ENCODE results near the gene NOSIP. TPM values are rescaled to one million over a fixed set of nuclear protein-coding genes. Genes with fewer than 3 reads are reported as not detected.

The NOSIP gene
- total and polyA plus RNA-seq, 5 experiments from 2014 or later = 162 to 854 (median 662) TPM

- DNase-seq (no peak), ATAC-seq (no peak)
- POLR2A ChIA-PET = interaction anchor here (1.0 to 2.0 kb wide), 2 partner anchors 12 to 18 kb away, joined by 5 to 8 read pairs; partner anchors contain the start of gene RCN3
- Mint-ChIP-seq H3K36me3 (peaks cover 0 to 8% (median 1%) of the 10 kb centered on the region in 3 donors), H3K9me3 (no peaks in the 10 kb centered on the region), H3K27ac (peak overlapping the region in 4 of 10 donors; percentile 2 to 74 (median 57)), H3K4me3 (peak overlapping the region in 9 of 10 donors; percentile 1 to 93 (median 56)), H3K4me1 (peaks cover 17 to 47% (median 41%) of the 10 kb centered on the region in 4 donors), H3K27me3 (no peaks in the 10 kb centered on the region)
Measured at GRCh38 chr19:49515767-49516166, 64.6 kb downstream of the NOSIP start.

GRCh38 chr19:49514151-49514550 is 66.2 kb downstream of the NOSIP start:
- DNase-seq = no peak
- POLR2A ChIA-PET = interaction anchor here (0.6 to 2.2 kb wide), 11 partner anchors 13 to 181 kb away, joined by 3 to 9 read pairs (median 5); partner anchors contain the start of gene RCN3

GRCh38 chr19:49513746-49514118 is 66.6 kb downstream of the NOSIP start:
- peaks cover 17 to 44% (median 41%) of the 10 kb centered on the region in 4 donors for H3K4me1 Mint-ChIP-seq
- DNase-seq (no peak), ATAC-seq (peak; percentile 29 to 41)
- H3K27ac Mint-ChIP-seq = peak overlapping the region in 9 of 10 donors; percentile 75 to 96 (median 90)
- peaks cover 0 to 2% (median 0%) of the 10 kb centered on the region in 3 donors for H3K36me3 Mint-ChIP-seq
- POLR2A ChIA-PET = interaction anchor here (0.6 to 2.5 kb wide), 14 partner anchors 14 to 1935 kb away, joined by 3 to 10 read pairs (median 5); partner anchors contain the start of genes RCN3 and RPS11
- no peaks in the 10 kb centered on the region for H3K9me3 Mint-ChIP-seq
- peak overlapping the region; percentile 79 to 95 (median 90) for H3K4me3 Mint-ChIP-seq
- no peaks in the 10 kb centered on the region for H3K27me3 Mint-ChIP-seq

More at GRCh38 chr19:49514151-49514550, 66.2 kb downstream of the NOSIP start:
- Mint-ChIP-seq H3K9me3 (no peaks in the 10 kb centered on the region), H3K4me3 (peak overlapping the region; percentile 79 to 95 (median 90)), H3K36me3 (peaks cover 0 to 4% (median 0%) of the 10 kb centered on the region in 3 donors), H3K27me3 (no peaks in the 10 kb centered on the region), H3K4me1 (peaks cover 17 to 44% (median 41%) of the 10 kb centered on the region in 4 donors), H3K27ac (peak overlapping the region in 2 of 10 donors; percentile 87 to 96)
- ATAC-seq = no peak

- DNase-seq (peak in 1 of 10 donors; percentile 27), ATAC-seq (peak; percentile 73 to 81)
- H3K36me3 Mint-ChIP-seq = no peaks in the 10 kb centered on the region
- peak overlapping the region; percentile 79 to 95 (median 90) for H3K4me3 Mint-ChIP-seq
- POLR2A ChIA-PET = interaction anchor here (0.5 to 2.5 kb wide), 14 partner anchors 14 to 1934 kb away, joined by 3 to 10 read pairs (median 5); partner anchors contain the start of genes RCN3 and RPS11
- H3K27ac Mint-ChIP-seq = peak overlapping the region in 9 of 10 donors; percentile 77 to 96 (median 90)
- peaks cover 17 to 44% (median 41%) of the 10 kb centered on the region in 4 donors for H3K4me1 Mint-ChIP-seq
- no peaks in the 10 kb centered on the region for H3K9me3 Mint-ChIP-seq
- H3K27me3 Mint-ChIP-seq = no peaks in the 10 kb centered on the region
Measured at GRCh38 chr19:49512970-49513745, 67.2 kb downstream of the NOSIP start.

DNA sequence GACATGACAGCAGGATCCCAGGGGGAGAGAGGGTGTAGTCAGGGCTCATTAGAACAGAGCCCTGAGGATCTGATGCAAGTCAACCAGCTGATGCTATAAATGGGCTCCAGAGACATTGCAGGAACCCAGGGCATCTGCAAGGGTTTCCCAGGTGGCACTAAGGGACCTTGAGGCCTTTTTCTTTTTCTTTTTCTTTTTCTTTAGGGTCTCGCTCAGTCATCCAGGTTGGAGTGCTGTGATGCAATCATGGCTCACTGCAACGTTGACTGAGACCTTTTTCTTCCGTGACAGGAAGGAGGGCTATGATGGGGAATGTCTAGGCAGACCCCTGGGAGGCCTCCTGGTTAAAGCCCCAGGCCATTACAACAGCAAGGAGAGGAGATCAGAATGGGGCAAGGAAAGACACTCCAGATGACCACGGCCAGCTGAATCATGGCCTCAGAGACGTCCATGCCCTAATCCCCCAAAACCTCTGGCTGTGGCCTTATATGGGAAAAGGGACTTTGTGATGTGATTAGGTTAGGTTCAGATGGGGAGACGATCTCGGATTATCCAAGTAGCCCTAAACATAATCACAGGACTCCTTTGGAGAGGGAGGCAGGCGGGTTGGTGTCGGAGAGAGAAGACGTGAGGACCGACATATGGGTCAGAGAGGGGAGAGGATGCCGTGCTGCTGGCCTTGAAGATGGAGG is 72.4 kb downstream of the NOSIP start:
- H3K36me3 Mint-ChIP-seq = no peaks in the 10 kb centered on the region
- no peaks in the 10 kb centered on the region for H3K9me3 Mint-ChIP-seq
- H3K4me3 Mint-ChIP-seq = peak overlapping the region in 1 of 10 donors; percentile 69
- no peak for ATAC-seq
- POLR2A ChIA-PET = interaction anchor here (0.8 to 1.0 kb wide), 2 partner anchors 9 to 165 kb away, joined by 4 read pairs; no protein-coding TSS in a partner anchor
- no peaks in the 10 kb centered on the region for H3K27me3 Mint-ChIP-seq
- peak overlapping the region in 5 of 10 donors; percentile 11 to 77 (median 66) for H3K27ac Mint-ChIP-seq
- no peak for DNase-seq
- H3K4me1 Mint-ChIP-seq = peaks cover 16 to 34% (median 30%) of the 10 kb centered on the region in 4 donors

DNA sequence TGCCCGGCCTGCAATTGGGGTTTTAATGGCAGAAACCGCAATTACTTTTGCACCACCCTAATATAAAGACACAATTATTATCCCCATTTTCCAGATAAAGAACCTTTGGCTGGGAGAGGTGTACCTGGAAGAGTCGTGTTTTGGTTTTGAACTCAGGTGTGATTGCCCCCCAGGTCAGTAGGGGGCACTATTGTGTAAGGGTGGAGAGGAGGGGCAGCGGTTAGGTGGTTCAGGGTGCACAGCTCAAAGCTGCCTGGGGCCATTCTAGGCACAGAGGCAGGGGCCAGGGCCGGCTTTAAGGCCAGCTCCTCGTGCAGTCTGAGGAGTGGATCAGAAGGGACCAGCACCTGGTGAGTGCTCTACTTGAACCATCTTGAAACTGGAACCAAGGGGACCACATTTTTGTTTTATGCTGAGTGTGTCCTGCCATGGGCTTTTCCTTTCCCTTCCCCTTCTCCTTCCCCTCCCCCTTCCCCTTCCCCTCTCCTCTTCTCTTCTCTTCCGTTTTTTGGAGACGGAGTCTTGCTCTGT is 73.7 kb downstream of the NOSIP start:
- Mint-ChIP-seq H3K9me3 (no peaks in the 10 kb centered on the region), H3K4me1 (peaks cover 10 to 38% (median 33%) of the 10 kb centered on the region in 4 donors), H3K27me3 (no peaks in the 10 kb centered on the region), H3K36me3 (no peaks in the 10 kb centered on the region), H3K27ac (peak overlapping the region in 6 of 10 donors; percentile 20 to 79 (median 34)), H3K4me3 (peak overlapping the region in 2 of 10 donors; percentile 1 to 15)
- POLR2A ChIA-PET = interaction anchor here (0.6 to 1.1 kb wide), 3 partner anchors 14 to 165 kb away, joined by 3 to 6 read pairs (median 3); no protein-coding TSS in a partner anchor
- DNase-seq (peak; percentile 56 to 88 (median 78)), ATAC-seq (peak; percentile 81 to 83)

Other genes with a start within 250 kb of the NOSIP start
- gene CD37, start 245.2 kb downstream of the NOSIP start, total RNA-seq = 100 to 1,000 TPM; 328 to 337 TPM
- 100 to 1,000 TPM; 148 to 192 (median 177) TPM for gene CD37, start 245.2 kb downstream of the NOSIP start, polyA plus RNA-seq
- under 1 TPM; 0.21 to 0.49 TPM for gene TEAD2, start 218.1 kb downstream of the NOSIP start, total RNA-seq
- gene TEAD2, start 218.1 kb downstream of the NOSIP start, polyA plus RNA-seq = under 1 TPM in 1 of 3 donors, not detected in 2; 0.07 TPM
- gene DKKL1, start 216.7 kb downstream of the NOSIP start, total RNA-seq = not detected
- gene DKKL1, start 216.7 kb downstream of the NOSIP start, polyA plus RNA-seq = not detected
- gene KASH5, start 192.3 kb downstream of the NOSIP start, total RNA-seq = under 1 TPM in 1 of 2 experiments, not detected in 1; 0.36 TPM
- gene KASH5, start 192.3 kb downstream of the NOSIP start, polyA plus RNA-seq = under 1 TPM in 1 of 3 donors, not detected in 2; 0.22 TPM
- gene PTH2, start 157.1 kb downstream of the NOSIP start, total RNA-seq = not detected
- not detected for gene PTH2, start 157.1 kb downstream of the NOSIP start, polyA plus RNA-seq
- not detected for gene GFY, start 155.2 kb downstream of the NOSIP start, total RNA-seq
- gene GFY, start 155.2 kb downstream of the NOSIP start, polyA plus RNA-seq = not detected
- gene SLC17A7, start 139.0 kb downstream of the NOSIP start, total RNA-seq = under 1 TPM; 0.27 to 0.73 TPM
- gene SLC17A7, start 139.0 kb downstream of the NOSIP start, polyA plus RNA-seq = not detected
- 100 to 1,000 TPM; 157 to 179 TPM for gene PIH1D1, start 128.7 kb downstream of the NOSIP start, total RNA-seq
- gene PIH1D1, start 128.7 kb downstream of the NOSIP start, polyA plus RNA-seq = 10 to 100 TPM; 85.3 to 88.9 (median 86.7) TPM
- 10 to 100 TPM; 44.3 to 44.4 TPM for gene ALDH16A1, start 127.3 kb downstream of the NOSIP start, total RNA-seq
- 10 to 100 TPM; 28.3 to 38.0 (median 30.1) TPM for gene ALDH16A1, start 127.3 kb downstream of the NOSIP start, polyA plus RNA-seq
- gene FLT3LG, start 106.3 kb downstream of the NOSIP start, total RNA-seq = 100 to 1,000 TPM; 106 to 112 TPM
- 100 to 1,000 TPM; 108 to 205 (median 166) TPM for gene FLT3LG, start 106.3 kb downstream of the NOSIP start, polyA plus RNA-seq
- 1,000 to 10,000 TPM; 5,160 to 5,167 TPM for gene RPL13A, start 92.9 kb downstream of the NOSIP start, total RNA-seq
- 1,000 to 10,000 TPM; 3,162 to 3,664 (median 3,630) TPM for gene RPL13A, start 92.9 kb downstream of the NOSIP start, polyA plus RNA-seq
- gene RPS11, start 84.1 kb downstream of the NOSIP start, total RNA-seq = 1,000 to 10,000 TPM; 3,084 to 3,152 TPM
- 1,000 to 10,000 TPM; 2,379 to 2,818 (median 2,600) TPM for gene RPS11, start 84.1 kb downstream of the NOSIP start, polyA plus RNA-seq
- 10 to 100 TPM; 24.3 to 26.0 TPM for gene FCGRT, start 67.9 kb downstream of the NOSIP start, total RNA-seq
- gene FCGRT, start 67.9 kb downstream of the NOSIP start, polyA plus RNA-seq = 10 to 100 TPM; 50.3 to 62.9 (median 61.5) TPM
- gene RCN3, start 52.6 kb downstream of the NOSIP start, total RNA-seq = 1 to 10 TPM; 1.6 to 3.6 TPM
- gene RCN3, start 52.6 kb downstream of the NOSIP start, polyA plus RNA-seq = 1 to 10 TPM; 1.5 to 4.5 (median 2.8) TPM
- 1 to 10 TPM; 1.9 to 2.4 TPM for gene PRRG2, start 760 bp upstream of the NOSIP start, total RNA-seq
- under 1 TPM; 0.28 to 0.34 (median 0.32) TPM for gene PRRG2, start 760 bp upstream of the NOSIP start, polyA plus RNA-seq
- 10 to 100 TPM; 61.6 to 62.1 TPM for gene PRR12, start 10.6 kb upstream of the NOSIP start, total RNA-seq
- gene PRR12, start 10.6 kb upstream of the NOSIP start, polyA plus RNA-seq = under 1 TPM; 0.24 to 0.69 (median 0.37) TPM
- 10 to 100 TPM; 10.4 to 12.7 TPM for gene RRAS, start 59.6 kb upstream of the NOSIP start, total RNA-seq
- 10 to 100 TPM; 21.8 to 30.2 (median 28.4) TPM for gene RRAS, start 59.6 kb upstream of the NOSIP start, polyA plus RNA-seq
- gene SCAF1, start 61.7 kb upstream of the NOSIP start, total RNA-seq = 10 to 100 TPM; 51.0 to 62.3 TPM
- 1 to 10 TPM; 1.1 to 2.5 (median 1.2) TPM for gene SCAF1, start 61.7 kb upstream of the NOSIP start, polyA plus RNA-seq
- gene IRF3, start 85.3 kb upstream of the NOSIP start, total RNA-seq = 100 to 1,000 TPM; 279 to 303 TPM
- 10 to 100 TPM; 54.6 to 76.1 (median 65.1) TPM for gene IRF3, start 85.3 kb upstream of the NOSIP start, polyA plus RNA-seq
- gene BCL2L12, start 85.4 kb upstream of the NOSIP start, total RNA-seq = 10 to 100 TPM; 22.5 to 24.0 TPM
- 10 to 100 TPM; 19.3 to 20.6 (median 19.6) TPM for gene BCL2L12, start 85.4 kb upstream of the NOSIP start, polyA plus RNA-seq
- 100 to 1,000 TPM in 1 of 2 experiments, 10 to 100 TPM in 1; 97.4 to 100 TPM for gene PRMT1, start 96.7 kb upstream of the NOSIP start, total RNA-seq
- gene PRMT1, start 96.7 kb upstream of the NOSIP start, polyA plus RNA-seq = 100 to 1,000 TPM; 150 to 162 (median 158) TPM
- 1 to 10 TPM; 3.5 to 5.1 TPM for gene ADM5, start 109.0 kb upstream of the NOSIP start, total RNA-seq
- gene ADM5, start 109.0 kb upstream of the NOSIP start, polyA plus RNA-seq = under 1 TPM in 2 of 3 donors, not detected in 1; 0.14 to 0.53 TPM
- 1 to 10 TPM; 2.3 to 2.7 TPM for gene CPT1C, start 110.6 kb upstream of the NOSIP start, total RNA-seq
- gene CPT1C, start 110.6 kb upstream of the NOSIP start, polyA plus RNA-seq = under 1 TPM; 0.19 to 0.54 (median 0.40) TPM
- gene TSKS, start 182.8 kb upstream of the NOSIP start, total RNA-seq = 1 to 10 TPM; 3.5 to 4.8 TPM
- 1 to 10 TPM in 1 of 3 donors, under 1 TPM in 2; 0.17 to 1.2 (median 0.40) TPM for gene TSKS, start 182.8 kb upstream of the NOSIP start, polyA plus RNA-seq
- gene AP2A1, start 186.4 kb upstream of the NOSIP start, total RNA-seq = 10 to 100 TPM; 56.1 to 57.8 TPM
- 1 to 10 TPM; 4.5 to 6.5 (median 4.9) TPM for gene AP2A1, start 186.4 kb upstream of the NOSIP start, polyA plus RNA-seq
- gene FUZ, start 232.7 kb upstream of the NOSIP start, total RNA-seq = 10 to 100 TPM; 23.0 to 28.8 TPM
- 1 to 10 TPM; 5.4 to 7.5 (median 7.0) TPM for gene FUZ, start 232.7 kb upstream of the NOSIP start, polyA plus RNA-seq
- 10 to 100 TPM; 39.8 to 43.2 TPM for gene MED25, start 237.7 kb upstream of the NOSIP start, total RNA-seq
- 10 to 100 TPM in 2 of 3 donors, 1 to 10 TPM in 1; 7.5 to 19.2 (median 13.1) TPM for gene MED25, start 237.7 kb upstream of the NOSIP start, polyA plus RNA-seq